ENCODE measurements around the gene STX12. TPM values are rescaled to one million over a fixed set of nuclear protein-coding genes. Genes with fewer than 3 reads are reported as not detected.

The STX12 gene
- polyA plus RNA-seq, 1 of the 3 experiments (the other 2 are of a cell fraction), result 12.9 TPM

DNA sequence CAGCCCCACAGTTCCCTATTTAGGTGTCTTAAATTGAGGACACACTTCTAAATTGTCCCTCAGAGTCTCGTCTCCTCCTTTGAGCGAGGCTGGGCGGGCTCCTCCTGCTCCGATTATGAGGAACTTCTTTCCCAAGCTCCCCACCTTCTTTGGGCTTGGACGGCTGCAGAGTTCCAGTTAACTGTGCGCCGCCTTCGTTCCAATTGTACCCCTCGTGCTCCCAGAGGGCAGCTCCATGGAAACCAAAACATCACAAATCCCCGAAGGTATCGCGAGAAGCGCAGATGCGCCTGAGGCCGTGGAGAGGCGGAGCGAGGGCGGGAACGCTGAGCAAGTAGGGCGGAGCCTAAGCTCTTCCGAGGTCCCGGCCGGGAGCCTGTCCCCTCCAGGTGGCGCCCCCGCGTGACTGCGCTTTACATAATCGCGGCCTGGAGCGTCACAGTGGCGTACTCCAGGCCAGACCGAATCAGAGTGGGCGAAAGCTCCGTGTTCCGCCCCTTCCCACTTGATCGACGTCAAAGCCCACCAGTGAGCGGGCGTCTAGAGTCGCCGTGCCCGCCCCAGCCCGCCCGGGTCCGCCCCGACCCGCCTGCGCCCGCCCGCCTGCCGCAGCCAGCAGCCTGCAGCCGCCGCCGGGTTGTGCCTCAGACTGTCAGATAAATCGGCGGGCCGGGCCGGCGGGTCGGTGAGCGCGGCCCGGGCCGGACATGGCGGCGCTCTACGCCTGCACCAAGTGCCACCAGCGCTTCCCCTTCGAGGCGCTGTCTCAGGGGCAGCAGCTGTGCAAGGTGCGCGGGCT, 47.4 kb upstream of the STX12 start, which contains the start of gene FAM76A (continued):
- 0 out of 2 replicates have a peak, but pooled peaks have one; percentile 28 for TF ChIP-seq RCOR1 (IDR thresholded peaks at IDR 0.05; ENCODE audit: low read length)

DNA sequence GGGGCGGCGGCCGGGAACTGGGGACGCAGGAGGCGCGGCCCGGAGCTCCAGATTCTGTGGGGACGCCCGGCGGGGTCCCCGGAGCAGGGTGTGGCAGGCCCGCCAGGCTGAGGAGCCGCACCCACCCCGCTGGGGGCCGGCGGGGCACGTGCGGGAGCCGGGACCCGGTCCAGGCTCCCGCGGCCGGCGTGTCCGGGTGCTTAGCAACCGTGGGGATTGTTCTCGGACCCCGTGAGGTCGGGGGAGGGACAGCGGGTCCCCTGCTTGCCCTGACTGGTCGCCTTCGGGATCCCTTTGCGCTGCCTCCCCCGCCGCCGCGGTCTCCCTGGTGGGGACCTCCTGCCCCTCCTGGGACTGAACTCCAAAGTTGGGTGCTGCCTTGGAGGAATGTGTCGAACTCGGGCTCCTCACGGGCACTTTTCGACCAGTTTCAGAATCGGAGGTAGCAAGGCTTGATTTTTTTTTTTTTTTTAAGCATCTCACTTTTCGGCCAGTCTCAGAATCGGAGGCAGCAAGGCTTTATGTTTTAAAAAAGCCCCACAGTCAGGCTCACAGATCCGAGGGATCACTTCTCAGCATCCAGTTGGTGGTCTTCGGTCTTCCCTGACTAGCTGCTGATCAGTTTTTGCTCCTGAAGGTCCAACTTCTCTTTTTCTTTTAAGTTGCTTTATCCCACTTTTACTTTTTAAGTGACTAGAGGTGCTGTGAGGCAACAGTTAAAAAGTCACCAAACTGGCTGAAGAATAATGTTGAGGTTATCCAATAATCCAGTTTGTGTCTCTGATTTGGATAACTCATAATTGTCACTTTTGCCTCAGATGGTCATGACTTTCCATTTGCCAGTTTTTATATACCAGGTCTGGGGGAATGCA, 46.6 kb upstream of the STX12 start:
- ChIA-PET CTCF (interaction anchor here (0.9 to 2.1 kb wide), 26 partner anchors 11 to 425 kb away, joined by 3 to 27 read pairs (median 4); partner anchors contain the start of genes IFI6, PPP1R8 and STX12), POLR2A (interaction anchor here (0.6 to 1.6 kb wide), 6 partner anchors 11 to 301 kb away, joined by 3 to 9 read pairs (median 3); partner anchors contain the start of genes IFI6 and PPP1R8)
- Histone ChIP-seq H3F3A (replicated peaks; ENCODE audit: insufficient read depth) (no peaks in the 10 kb centered on the region), H3K27me3 (ENCODE audit: insufficient read depth) (no peaks in the 10 kb centered on the region), H3K9me3 (no peaks in the 10 kb centered on the region), H3K9ac (peak overlapping the region; percentile 93), H4K20me1 (ENCODE audit: insufficient read depth) (no peaks in the 10 kb centered on the region), H2AFZ (ENCODE audit: low read depth) (peak overlapping the region; percentile 96), H3K27ac (ENCODE audit: low read depth in 2 of 2, low read length in 1 of 2) (peak overlapping the region; percentile 48 to 74), H3K4me2 (peak overlapping the region; percentile 97), H3K4me1 (ENCODE audit: control insufficient read depth in 1 of 2, insufficient read depth in 2 of 2, low read depth in 1 of 2, low read length in 1 of 2) (peaks cover 3 to 5% of the 10 kb centered on the region in 2 experiments; a peak in 2 of 4 replicates), H3K79me2 (ENCODE audit: insufficient read depth) (peaks cover 22% of the 10 kb centered on the region), H3K9me2 (no peaks in the 10 kb centered on the region), H3K4me3 (ENCODE audit: low read depth in 2 of 2, low read length in 1 of 2) (peak overlapping the region; percentile 70 to 89), H3K36me3 (replicated peaks in 1 of 2; ENCODE audit: control insufficient read depth in 1 of 2, insufficient read depth in 2 of 2, low read length in 1 of 2) (peaks cover 0 to 11% of the 10 kb centered on the region in 2 experiments)
- TF ChIP-seq MXI1 (IDR thresholded peaks at IDR 0.05; ENCODE audit: low read depth, low read length) (peak; percentile 88; the same call in 1 of the 2 replicates), POLR2AphosphoS5 (IDR thresholded peaks at IDR 0.05; ENCODE audit: low read depth, low read length) (no peak), SIN3A (IDR thresholded peaks at IDR 0.05; ENCODE audit: borderline replicate concordance, low read depth, low read length) (0 out of 2 replicates have a peak, but pooled peaks have one; percentile 33)
- DNase-seq, result peak; percentile 84
- WGBS (ENCODE audit: low lambda C conversion rate), result 3% methylated on average over 16 of the region's 46 CpGs

DNA sequence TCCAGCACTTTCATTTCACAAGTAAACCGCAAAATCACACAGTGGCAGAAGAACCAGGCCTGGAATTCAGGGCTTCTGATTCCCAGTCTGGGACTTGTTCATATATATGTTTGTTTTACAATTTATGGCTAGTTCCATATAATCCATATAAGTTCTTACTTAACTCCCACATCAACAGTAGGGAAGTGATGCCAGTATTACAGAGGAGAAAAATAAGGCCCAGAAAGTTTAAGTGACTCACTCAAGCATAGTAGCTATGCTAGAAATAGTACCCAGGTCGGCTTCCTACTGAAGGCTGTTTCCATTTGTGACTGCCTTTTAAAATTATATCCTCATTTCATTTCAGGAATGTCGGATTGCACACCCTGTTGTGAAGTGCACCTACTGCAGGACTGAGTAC, 45.9 kb upstream of the STX12 start:
- Histone ChIP-seq H3K9ac (peak overlapping the region; percentile 93; the same call in 1 of the 2 replicates), H3K9me2 (no peaks in the 10 kb centered on the region), H3K27me3 (ENCODE audit: insufficient read depth) (no peaks in the 10 kb centered on the region), H3F3A (replicated peaks; ENCODE audit: insufficient read depth) (no peaks in the 10 kb centered on the region), H3K4me3 (ENCODE audit: low read depth in 2 of 2, low read length in 1 of 2) (peak overlapping the region in 1 of 2 experiments; percentile 89; a peak in 1 of 4 replicates), H4K20me1 (ENCODE audit: insufficient read depth) (no peaks in the 10 kb centered on the region), H3K4me1 (ENCODE audit: control insufficient read depth in 1 of 2, insufficient read depth in 2 of 2, low read depth in 1 of 2, low read length in 1 of 2) (peaks cover 3 to 5% of the 10 kb centered on the region in 2 experiments; a peak in 2 of 4 replicates), H3K27ac (ENCODE audit: low read depth in 2 of 2, low read length in 1 of 2) (peak overlapping the region in 1 of 2 experiments; percentile 74; a peak in 2 of 4 replicates), H3K4me2 (peak overlapping the region; percentile 97), H3K36me3 (replicated peaks in 1 of 2; ENCODE audit: control insufficient read depth in 1 of 2, insufficient read depth in 2 of 2, low read length in 1 of 2) (peaks cover 0 to 16% of the 10 kb centered on the region in 2 experiments), H3K79me2 (ENCODE audit: insufficient read depth) (peaks cover 22% of the 10 kb centered on the region), H3K9me3 (no peaks in the 10 kb centered on the region), H2AFZ (ENCODE audit: low read depth) (peak overlapping the region; percentile 96; the same call in 1 of the 2 replicates)
- DNase-seq, result no peak
- ChIA-PET CTCF (interaction anchor here (1.4 to 2.1 kb wide), 2 partner anchors 58 to 131 kb away, joined by 4 to 6 read pairs; no protein-coding TSS in a partner anchor), POLR2A (interaction anchor here (0.6 kb wide), 1 partner anchor 301 kb away, joined by 3 read pairs; no protein-coding TSS in a partner anchor)
- no peak for TF ChIP-seq MXI1 (IDR thresholded peaks at IDR 0.05; ENCODE audit: low read depth, low read length)
- 81% methylated on average over 3 of the region's 3 CpGs for WGBS (ENCODE audit: low lambda C conversion rate)

Measured in SK-N-SH (cell line).